GM12878 (cell line): ENCODE measurements around the gene ATF2. TPM values are rescaled to one million over a fixed set of nuclear protein-coding genes. Genes with fewer than 3 reads are reported as not detected.
A peak's percentile ranks its signal among the peaks of the same experiment; 100 is the strongest.

ENCODE experiments used
- ATF3 ChIP-seq: IDR thresholded peaks from 2 replicates; pipeline ENCODE4 v1.6.1; 2011; ENCODE audit warnings: low read depth, mild to moderate bottlenecking, low read length, moderate library complexity, borderline replicate concordance; ENCODE audit errors: extremely low read depth
- ATF7 ChIP-seq: fragments of 450-650 bp; IDR thresholded peaks from 2 replicates; pipeline ENCODE4 v1.6.1; 2016; ENCODE audit warnings: low read depth, mild to moderate bottlenecking
- BHLHE40 ChIP-seq, 2 experiments: fragments of 450-650 bp in 1 of 2; IDR thresholded peaks; 2 replicates each; pipeline ENCODE4 v1.6.1; 2011 to 2017; ENCODE audit warnings: low read depth in 2 of 2, borderline replicate concordance in 1 of 2, improper control_type of control experiment in 1 of 2, low read length in 1 of 2, mild to moderate bottlenecking in 1 of 2
- BRCA1 ChIP-seq: IDR thresholded peaks from 2 replicates; pipeline ENCODE4 v1.6.1; 2011; ENCODE audit warnings: low read depth, low read length, improper control_type of control experiment
- CEBPB ChIP-seq, 2 experiments: fragments of 150-350 bp in 1 of 2; IDR thresholded peaks; 2 replicates each; pipeline ENCODE4 v1.6.1; 2012 to 2014; ENCODE audit warnings: low read depth in 2 of 2, low read length in 2 of 2, borderline replicate concordance in 1 of 2, inconsistent platforms in 1 of 2
- CHD2 ChIP-seq: IDR thresholded peaks from 2 replicates; pipeline ENCODE4 v1.6.1; 2011; ENCODE audit warnings: low read depth, low read length, improper control_type of control experiment, borderline replicate concordance
- ETV6 ChIP-seq, 2 experiments: fragments of 450-650 bp in 1 of 2; IDR thresholded peaks in 1 of 2; conservative IDR thresholded peaks in 1 of 2; 2 replicates each; pipeline ENCODE4 v1.6.1; 2014; ENCODE audit warnings: antibody characterized with exemption in 1 of 2, borderline replicate concordance in 1 of 2, low read depth in 1 of 2, mild to moderate bottlenecking in 1 of 2, moderate library complexity in 1 of 2
- FOXK2 ChIP-seq: fragments of 450-650 bp; IDR thresholded peaks from 2 replicates; pipeline ENCODE4 v1.6.1; 2017; ENCODE audit warnings: mild to moderate bottlenecking, moderate library complexity
- IRF4 ChIP-seq: IDR thresholded peaks from 2 replicates; pipeline ENCODE4 v1.6.1; 2011; ENCODE audit warnings: low read depth, low read length
- JUNB ChIP-seq: IDR thresholded peaks from 2 replicates; pipeline ENCODE4 v1.6.1; 2016; ENCODE audit warnings: antibody characterized with exemption, mild to moderate bottlenecking
- MEF2B ChIP-seq: fragments of 450-650 bp; IDR thresholded peaks from 2 replicates; pipeline ENCODE4 v1.6.1; 2018; ENCODE audit warnings: mild to moderate bottlenecking, moderate library complexity; ENCODE audit not compliant: partially characterized antibody, poor library complexity, severe bottlenecking
- MTA3 ChIP-seq: IDR thresholded peaks from 2 replicates; pipeline ENCODE4 v1.6.1; 2012; ENCODE audit warnings: low read length, inconsistent platforms, borderline replicate concordance
- NR2C2 ChIP-seq: IDR thresholded peaks from 2 replicates; pipeline ENCODE4 v1.6.1; 2011; ENCODE audit warnings: borderline replicate concordance, low read depth; ENCODE audit not compliant: control insufficient read depth, insufficient read length
- NR2F1 ChIP-seq: fragments of 450-650 bp; conservative IDR thresholded peaks from 2 replicates; pipeline ENCODE4 v1.6.1; 2017; ENCODE audit warnings: mild to moderate bottlenecking
- NRF1 ChIP-seq: conservative IDR thresholded peaks from 2 replicates; pipeline ENCODE4 v1.6.1; 2011; ENCODE audit warnings: mild to moderate bottlenecking, low read depth, low read length, improper control_type of control experiment
- PML ChIP-seq: IDR thresholded peaks from 2 replicates; pipeline ENCODE4 v1.6.1; 2012; ENCODE audit warnings: low read length, inconsistent platforms
- POLR2AphosphoS5 ChIP-seq: IDR thresholded peaks from 2 replicates; pipeline ENCODE4 v1.6.1; 2011; ENCODE audit warnings: mild to moderate bottlenecking, low read length, inconsistent platforms
- RELA ChIP-seq: fragments of 450-650 bp; IDR thresholded peaks from 2 replicates; pipeline ENCODE4 v1.8.0; 2014; ENCODE audit warnings: borderline replicate concordance; ENCODE audit not compliant: partially characterized antibody
- RUNX3 ChIP-seq: IDR thresholded peaks from 2 replicates; pipeline ENCODE4 v1.6.1; 2012; ENCODE audit warnings: low read length, inconsistent platforms
- SP1 ChIP-seq: IDR thresholded peaks from one replicate; pipeline ENCODE4 v1.6.1; 2011; ENCODE audit warnings: low read depth, low read length
- SRF ChIP-seq, 2 experiments: IDR thresholded peaks; 2 replicates each; pipeline ENCODE4 v1.6.1; 2011; ENCODE audit warnings: low read depth in 2 of 2, low read length in 2 of 2, mild to moderate bottlenecking in 1 of 2, moderate library complexity in 1 of 2
- SUZ12 ChIP-seq: fragments of 200-600 bp; sonication (generic); IDR thresholded peaks from one replicate; pipeline ENCODE4 v1.6.1; 2018; ENCODE audit warnings: antibody characterized with exemption, mild to moderate bottlenecking; ENCODE audit not compliant: unreplicated experiment
- TCF7 ChIP-seq: IDR thresholded peaks from 2 replicates; pipeline ENCODE4 v1.6.1; 2014; ENCODE audit warnings: antibody characterized with exemption, borderline replicate concordance
- YY1 ChIP-seq: IDR thresholded peaks from 2 replicates; pipeline ENCODE4 v1.6.1; 2011; ENCODE audit warnings: low read depth, mild to moderate bottlenecking, low read length
- polyA plus RNA-seq, 11 experiments: library from polyadenylated mRNA; depleted of rRNA in 4 of 11; unstranded in 6 of 11; stranded (reverse) in 5 of 11; fragments of >200 nt; fragmentation: Nextera tagmentation in 4 of 11; fragmentation: Illumina TruSeq in 1 of 11; extraction: Ambion mirVana in 4 of 11; extraction: Trizol in 1 of 11; gene quantifications; 1 replicate in 1 of 11; 2 replicates in 10 of 11; pipeline versions ENCODE4 v1.2.1 to v1.2.3, GENCODE V29; 2011 to 2016; ENCODE audit warnings: inconsistent platforms in 2 of 11, missing spikeins in 2 of 11, low read depth in 1 of 11
- total RNA-seq, 4 experiments: library from RNA; depleted of rRNA in 3 of 4; stranded (reverse); fragments of >200 nt in 3 of 4; fragmentation: Illumina TruSeq in 1 of 4; extraction: Trizol in 1 of 4; gene quantifications; 2 replicates each; pipeline versions ENCODE4 v1.2.1 to v1.2.3, GENCODE V29; 2013 to 2021
- TF ChIP-seq, protein P1 (sequence below): IDR thresholded peaks from 2 replicates; pipeline ENCODE4 v1.6.1; 2012; ENCODE audit warnings: low read length, inconsistent platforms
- TF ChIP-seq, protein P2 (sequence below): fragments of 450-650 bp; formaldehyde crosslinking; IDR thresholded peaks from 2 replicates; pipeline ENCODE4 v1.4.0; 2020; ENCODE audit warnings: mild to moderate bottlenecking, moderate library complexity

The ATF2 gene
- total and polyA plus RNA-seq, 10 of the 15 experiments (the other 5 are each of a cell fraction or from before 2014, with no cell fraction given) = 10.3 to 78.0 (median 36.0) TPM

GRCh38 chr2:175136334-175137215, 31.4 kb downstream of the ATF2 start (continued):
- no peak for TF ChIP-seq NRF1
- TF ChIP-seq RELA = no peak
- no peak for TF ChIP-seq PML
- TF ChIP-seq YY1 = peak; percentile 25; the same call in 1 of the 2 replicates
- no peak for TF ChIP-seq BHLHE40 (IDR thresholded peaks at IDR 0.05; ENCODE audit: borderline replicate concordance in 1 of 2, low read depth in 2 of 2, low read length in 1 of 2)
- no peak for TF ChIP-seq POLR2AphosphoS5
- TF ChIP-seq NR2C2 = no peak
- TF ChIP-seq SP1 = no peak
- no peak for TF ChIP-seq CEBPB (IDR thresholded peaks at IDR 0.05; ENCODE audit: borderline replicate concordance in 1 of 2, low read depth in 2 of 2, low read length in 2 of 2)
- TF ChIP-seq ETV6 (conservative IDR thresholded peaks at IDR 0.05 in 1 of 2, IDR thresholded peaks at IDR 0.05 in 1 of 2; ENCODE audit: borderline replicate concordance in 1 of 2, low read depth in 1 of 2) = no peak
- no peak for TF ChIP-seq BRCA1
- no peak for TF ChIP-seq JUNB
- TF ChIP-seq RUNX3 = peak; percentile 72
- no peak for TF ChIP-seq ATF7
- TF ChIP-seq, protein P1, sequence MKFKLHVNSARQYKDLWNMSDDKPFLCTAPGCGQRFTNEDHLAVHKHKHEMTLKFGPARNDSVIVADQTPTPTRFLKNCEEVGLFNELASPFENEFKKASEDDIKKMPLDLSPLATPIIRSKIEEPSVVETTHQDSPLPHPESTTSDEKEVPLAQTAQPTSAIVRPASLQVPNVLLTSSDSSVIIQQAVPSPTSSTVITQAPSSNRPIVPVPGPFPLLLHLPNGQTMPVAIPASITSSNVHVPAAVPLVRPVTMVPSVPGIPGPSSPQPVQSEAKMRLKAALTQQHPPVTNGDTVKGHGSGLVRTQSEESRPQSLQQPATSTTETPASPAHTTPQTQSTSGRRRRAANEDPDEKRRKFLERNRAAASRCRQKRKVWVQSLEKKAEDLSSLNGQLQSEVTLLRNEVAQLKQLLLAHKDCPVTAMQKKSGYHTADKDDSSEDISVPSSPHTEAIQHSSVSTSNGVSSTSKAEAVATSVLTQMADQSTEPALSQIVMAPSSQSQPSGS = peak; percentile 18; the same call in 1 of the 2 replicates
- TF ChIP-seq MEF2B = peak; percentile 75
- no peak for TF ChIP-seq FOXK2
- no peak for TF ChIP-seq NR2F1
- TF ChIP-seq SRF (IDR thresholded peaks at IDR 0.05; ENCODE audit: low read depth in 2 of 2, low read length in 2 of 2) = no peak
- no peak for TF ChIP-seq CHD2
- TF ChIP-seq, protein P2, sequence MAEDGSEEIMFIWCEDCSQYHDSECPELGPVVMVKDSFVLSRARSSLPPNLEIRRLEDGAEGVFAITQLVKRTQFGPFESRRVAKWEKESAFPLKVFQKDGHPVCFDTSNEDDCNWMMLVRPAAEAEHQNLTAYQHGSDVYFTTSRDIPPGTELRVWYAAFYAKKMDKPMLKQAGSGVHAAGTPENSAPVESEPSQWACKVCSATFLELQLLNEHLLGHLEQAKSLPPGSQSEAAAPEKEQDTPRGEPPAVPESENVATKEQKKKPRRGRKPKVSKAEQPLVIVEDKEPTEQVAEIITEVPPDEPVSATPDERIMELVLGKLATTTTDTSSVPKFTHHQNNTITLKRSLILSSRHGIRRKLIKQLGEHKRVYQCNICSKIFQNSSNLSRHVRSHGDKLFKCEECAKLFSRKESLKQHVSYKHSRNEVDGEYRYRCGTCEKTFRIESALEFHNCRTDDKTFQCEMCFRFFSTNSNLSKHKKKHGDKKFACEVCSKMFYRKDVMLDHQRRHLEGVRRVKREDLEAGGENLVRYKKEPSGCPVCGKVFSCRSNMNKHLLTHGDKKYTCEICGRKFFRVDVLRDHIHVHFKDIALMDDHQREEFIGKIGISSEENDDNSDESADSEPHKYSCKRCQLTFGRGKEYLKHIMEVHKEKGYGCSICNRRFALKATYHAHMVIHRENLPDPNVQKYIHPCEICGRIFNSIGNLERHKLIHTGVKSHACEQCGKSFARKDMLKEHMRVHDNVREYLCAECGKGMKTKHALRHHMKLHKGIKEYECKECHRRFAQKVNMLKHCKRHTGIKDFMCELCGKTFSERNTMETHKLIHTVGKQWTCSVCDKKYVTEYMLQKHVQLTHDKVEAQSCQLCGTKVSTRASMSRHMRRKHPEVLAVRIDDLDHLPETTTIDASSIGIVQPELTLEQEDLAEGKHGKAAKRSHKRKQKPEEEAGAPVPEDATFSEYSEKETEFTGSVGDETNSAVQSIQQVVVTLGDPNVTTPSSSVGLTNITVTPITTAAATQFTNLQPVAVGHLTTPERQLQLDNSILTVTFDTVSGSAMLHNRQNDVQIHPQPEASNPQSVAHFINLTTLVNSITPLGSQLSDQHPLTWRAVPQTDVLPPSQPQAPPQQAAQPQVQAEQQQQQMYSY (CRISPR knock-in tag) = no peak
- TF ChIP-seq ATF3 = no peak
- TF ChIP-seq IRF4 = no peak
- TF ChIP-seq SUZ12 = no peak
- no peak for TF ChIP-seq TCF7
- TF ChIP-seq MTA3 = no peak
